Sciatic nerve (tissue), 2 donors: ENCODE data around the gene CHD6. TPM values are rescaled to one million over a fixed set of nuclear protein-coding genes. Genes with fewer than 3 reads are reported as not detected.
"Not testable (repeated sequence)": the region's sequence is repeated elsewhere in the genome, so short reads cannot be mapped to it uniquely, and the experiment has no call there.

Source experiments
- ATAC-seq: fragments of 200-7000 bp; cut with Tn5 transposase; one replicate; pipeline ENCODE4 v1.9.1; 2020; ENCODE audit warnings: mild to moderate bottlenecking, moderate library complexity
- DNase-seq: peaks from one replicate; pipeline ENCODE4 v3.0.0-alpha.2; 2020; ENCODE audit warnings: low spot score
- intact Hi-C: fragments of 100-400 bp; cut with DNase I; formaldehyde crosslinking; loops from one replicate; pipeline ENCODE4 v1.14.2; 2022
- total RNA-seq: library from RNA; stranded (reverse); fragmentation: NEBNext Ultra II Directional; extraction: Animal tissue kit (Norgen Biotek cat#: 25700); gene quantifications from one replicate; pipeline ENCODE4 v1.2.1, GENCODE V29; 2021
- donor health status: DM: no; HTN: no; CAD: no.
- donor health status: DM: no; HTN: no; CAD: no.

Gene CHD6
- total RNA-seq, 1 donor from 2014 or later: 84.3 TPM

DNA sequence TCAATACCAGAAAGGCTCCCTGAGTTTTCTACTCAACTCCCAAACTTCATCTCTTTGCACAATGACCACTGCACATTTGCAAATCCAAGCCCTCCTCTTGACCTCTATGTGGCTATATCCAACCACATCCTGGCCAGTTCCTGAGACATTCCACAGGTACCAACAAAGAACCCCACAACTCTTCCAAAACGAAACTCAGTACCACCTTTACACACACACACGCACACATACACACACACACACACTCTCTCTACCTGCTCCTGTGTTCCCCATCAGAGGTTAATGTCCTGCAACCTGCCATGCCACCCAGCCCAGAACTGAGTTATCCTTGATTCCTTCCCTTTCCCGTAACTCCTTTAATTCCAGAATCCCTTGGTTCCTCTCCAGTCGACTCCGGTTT is 58.5 kb downstream of the CHD6 start:
- intact Hi-C loops: no loop called here
- DNase-seq (no peak), ATAC-seq (no peak)

DNA sequence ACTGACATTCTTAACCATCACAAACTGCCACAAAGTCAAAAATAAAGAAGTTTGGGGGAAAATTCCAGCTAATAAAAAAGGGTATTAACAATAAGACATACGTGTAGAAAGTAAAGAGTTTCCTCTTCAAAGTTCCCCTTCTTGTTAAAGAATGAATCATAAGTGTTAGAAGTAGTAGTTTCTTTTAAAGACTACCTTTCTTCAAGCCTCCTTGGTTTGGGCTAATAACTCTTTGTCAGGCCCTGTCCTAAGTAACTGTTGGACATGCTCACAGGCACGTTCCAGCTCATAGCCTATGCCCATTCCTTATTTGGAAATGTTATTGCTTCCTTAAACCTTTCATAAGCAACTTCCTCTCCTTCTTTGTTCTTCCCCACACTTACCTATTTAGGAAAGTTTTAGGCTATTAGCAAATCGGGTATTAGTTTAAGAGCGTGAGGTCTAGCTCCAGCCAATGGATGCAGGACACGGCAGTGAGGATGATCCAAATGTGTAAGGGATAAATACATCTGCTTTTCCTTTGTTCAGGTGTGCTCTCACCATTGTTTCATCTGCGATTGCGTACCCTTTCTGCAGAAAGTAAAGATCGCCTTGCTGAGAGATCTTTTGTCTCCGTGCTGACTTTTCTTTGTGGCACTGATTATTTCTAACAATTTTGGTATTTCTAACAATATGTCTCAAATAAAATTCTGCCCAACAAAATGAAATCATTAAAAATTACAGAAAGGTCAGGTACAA is 64.9 kb downstream of the CHD6 start:
- intact Hi-C loops: no loop called here
- ATAC-seq (no peak), DNase-seq (no peak)

DNA sequence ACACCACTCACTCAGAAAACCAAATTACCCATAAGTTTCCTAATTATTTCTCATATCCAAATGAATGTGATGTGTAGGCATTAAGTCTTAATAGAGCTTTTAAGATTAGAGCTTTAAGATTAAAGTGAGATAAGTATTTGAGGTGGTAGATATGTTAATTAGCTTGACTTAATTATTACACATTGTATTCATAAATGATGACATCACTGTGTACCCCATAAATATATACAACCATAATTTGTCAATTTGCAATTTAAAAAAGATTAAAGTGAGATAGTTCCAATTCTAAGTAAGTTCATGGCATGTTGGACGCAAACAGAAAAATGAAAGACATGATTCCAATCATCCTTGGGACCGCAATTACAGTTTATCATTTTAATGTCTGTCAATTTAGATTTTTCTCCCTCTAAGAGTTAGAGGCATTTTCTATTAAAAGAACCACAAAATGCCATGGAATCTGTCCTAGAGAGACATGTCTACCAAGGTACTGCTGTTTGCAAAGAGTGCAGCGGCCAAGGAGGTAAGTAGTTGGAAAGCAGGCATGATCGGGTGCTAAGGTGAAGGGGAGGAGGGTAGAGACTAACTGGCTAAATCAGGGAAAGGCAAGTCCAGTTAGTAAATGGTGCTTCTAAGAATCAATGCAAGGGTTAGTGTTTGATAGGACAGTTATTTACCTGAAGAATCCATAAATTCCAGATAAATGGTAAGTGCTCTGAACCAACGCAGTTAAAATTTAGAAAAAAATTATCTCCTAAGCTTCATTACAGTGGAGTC is 65.7 kb downstream of the CHD6 start:
- intact Hi-C loops: no loop called here
- no peak for ATAC-seq
- no peak for DNase-seq

DNA sequence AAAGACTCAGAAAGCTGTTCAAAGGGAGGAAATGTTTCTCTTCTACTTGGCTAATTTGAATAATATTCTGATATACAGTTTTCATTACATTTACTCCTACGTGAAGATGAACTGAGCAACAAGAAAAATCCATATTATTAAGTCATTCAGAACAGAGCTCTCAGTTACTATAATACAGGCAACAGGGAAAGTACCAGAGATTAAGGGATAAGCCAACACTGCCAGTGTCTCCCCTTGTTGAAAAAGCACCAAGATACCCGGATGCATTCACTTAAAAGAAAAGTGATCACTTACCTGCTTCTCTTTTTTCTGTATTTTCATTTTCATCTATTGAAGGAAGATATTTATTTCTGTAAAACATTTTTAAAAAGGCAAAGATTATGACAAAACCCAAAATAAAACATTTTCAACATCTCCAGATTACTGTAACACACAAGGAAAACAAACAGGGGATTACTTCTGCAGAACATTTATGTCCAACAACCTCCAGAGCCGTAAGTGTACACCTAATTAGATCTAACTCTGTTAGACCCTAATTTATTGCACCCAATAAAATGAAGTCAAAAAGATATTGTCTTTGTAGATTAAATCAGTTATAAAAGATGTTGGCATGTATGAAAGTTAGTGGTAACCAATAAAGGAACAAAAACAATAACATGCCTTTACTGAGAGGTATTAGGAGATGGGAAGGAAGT is 67.0 kb downstream of the CHD6 start:
- intact Hi-C loops: no loop called here
- no peak for ATAC-seq
- no peak for DNase-seq

DNA sequence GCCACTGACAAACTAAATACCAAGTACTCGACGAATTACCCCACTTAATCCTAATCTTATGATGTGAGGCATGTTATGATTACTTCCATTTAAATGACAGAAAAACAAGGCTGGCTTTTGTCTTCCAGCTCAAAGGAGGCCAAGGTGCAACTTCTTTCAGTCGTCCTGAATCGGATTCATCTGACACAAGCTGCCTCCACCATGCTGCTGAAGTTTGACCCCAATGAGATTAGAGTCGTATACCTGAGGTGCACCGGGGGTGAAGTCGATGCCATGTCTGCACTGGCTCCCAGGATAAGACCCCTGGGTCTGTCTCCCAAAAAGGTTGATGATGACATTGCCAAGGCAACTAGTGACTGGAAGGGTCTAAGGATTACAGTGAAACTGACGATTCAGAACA is 71.0 kb downstream of the CHD6 start:
- DNase-seq (no peak), ATAC-seq (no peak)
- intact Hi-C loops: no loop called here

DNA sequence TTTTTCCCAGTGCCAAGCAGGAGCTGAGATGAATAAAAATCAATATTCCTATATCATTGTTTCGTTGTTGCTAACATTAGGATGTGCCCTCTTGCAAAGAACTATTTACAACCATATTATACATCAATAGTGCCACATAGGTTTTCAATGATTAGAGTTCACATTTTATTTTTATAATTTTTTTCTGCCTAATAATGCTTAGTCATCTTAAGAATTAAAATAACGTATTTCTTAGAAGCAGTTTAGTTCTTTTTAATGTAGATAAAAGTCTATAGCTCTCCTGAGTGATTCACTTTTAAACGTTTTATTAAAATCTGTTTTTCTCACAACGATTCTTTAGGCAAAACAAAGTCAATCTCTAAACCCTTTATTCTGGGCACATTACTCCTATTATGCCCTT is 71.6 kb downstream of the CHD6 start:
- intact Hi-C loops: no loop called here
- ATAC-seq: no peak
- DNase-seq: no peak

DNA sequence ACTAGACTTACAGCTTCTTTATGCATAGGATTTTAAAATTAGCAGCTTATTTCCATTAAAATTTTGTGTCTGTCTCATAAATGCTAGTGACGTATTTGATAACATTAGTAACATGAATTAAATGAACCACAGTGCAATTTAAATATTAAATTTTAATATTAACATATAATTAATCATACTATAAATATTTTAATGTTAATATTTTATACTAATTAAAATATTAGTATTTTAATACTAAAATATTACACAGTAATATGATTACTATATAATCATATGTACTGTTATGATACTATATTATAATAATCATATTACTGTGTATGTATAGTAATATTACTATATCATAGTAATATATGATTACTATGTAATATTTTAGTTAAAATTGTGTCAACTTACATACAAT is 73.7 kb downstream of the CHD6 start:
- no peak for DNase-seq
- ATAC-seq: no peak
- intact Hi-C loops: no loop called here

DNA sequence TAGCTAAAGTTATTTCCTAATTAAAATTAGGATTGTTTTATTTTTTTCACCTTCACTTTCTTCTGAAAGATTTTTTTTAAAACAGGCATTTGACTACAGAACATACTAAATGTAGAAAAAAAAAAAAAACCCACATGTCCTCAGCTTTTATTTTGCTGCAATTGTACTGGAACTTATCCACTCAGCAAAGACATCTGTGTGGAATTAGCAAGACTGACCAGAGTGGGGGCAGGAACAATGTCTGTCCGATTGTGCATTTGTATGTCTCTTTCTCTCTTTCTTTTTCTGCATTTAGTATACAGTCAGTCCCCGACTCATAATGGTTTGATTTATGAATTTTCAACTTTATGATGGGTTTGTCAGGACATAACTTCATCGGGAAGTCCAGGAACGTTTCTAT is 77.3 kb downstream of the CHD6 start:
- intact Hi-C loops: no loop called here
- DNase-seq (no peak), ATAC-seq (peak; percentile 81)

DNA sequence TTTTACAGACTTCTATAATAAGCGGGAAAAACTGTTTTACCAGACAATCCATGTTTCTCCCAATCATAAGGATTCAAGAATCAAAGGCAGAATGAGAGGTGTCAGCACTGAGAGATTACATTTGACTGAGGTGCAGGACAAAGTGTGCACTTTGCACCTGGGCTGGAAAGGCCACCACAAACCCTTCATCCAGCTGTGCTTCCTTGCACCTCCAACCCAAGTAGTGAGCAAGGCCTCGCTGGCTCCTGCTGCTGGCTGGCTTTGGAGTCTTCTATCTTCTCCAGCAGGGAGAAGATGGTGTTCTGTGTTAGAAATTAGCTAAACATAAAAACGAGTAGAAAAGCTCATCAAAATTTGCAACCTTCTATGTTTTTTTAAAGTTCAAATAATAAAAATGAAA is 77.7 kb downstream of the CHD6 start:
- no peak for ATAC-seq
- DNase-seq: no peak
- intact Hi-C loops: no loop called here

DNA sequence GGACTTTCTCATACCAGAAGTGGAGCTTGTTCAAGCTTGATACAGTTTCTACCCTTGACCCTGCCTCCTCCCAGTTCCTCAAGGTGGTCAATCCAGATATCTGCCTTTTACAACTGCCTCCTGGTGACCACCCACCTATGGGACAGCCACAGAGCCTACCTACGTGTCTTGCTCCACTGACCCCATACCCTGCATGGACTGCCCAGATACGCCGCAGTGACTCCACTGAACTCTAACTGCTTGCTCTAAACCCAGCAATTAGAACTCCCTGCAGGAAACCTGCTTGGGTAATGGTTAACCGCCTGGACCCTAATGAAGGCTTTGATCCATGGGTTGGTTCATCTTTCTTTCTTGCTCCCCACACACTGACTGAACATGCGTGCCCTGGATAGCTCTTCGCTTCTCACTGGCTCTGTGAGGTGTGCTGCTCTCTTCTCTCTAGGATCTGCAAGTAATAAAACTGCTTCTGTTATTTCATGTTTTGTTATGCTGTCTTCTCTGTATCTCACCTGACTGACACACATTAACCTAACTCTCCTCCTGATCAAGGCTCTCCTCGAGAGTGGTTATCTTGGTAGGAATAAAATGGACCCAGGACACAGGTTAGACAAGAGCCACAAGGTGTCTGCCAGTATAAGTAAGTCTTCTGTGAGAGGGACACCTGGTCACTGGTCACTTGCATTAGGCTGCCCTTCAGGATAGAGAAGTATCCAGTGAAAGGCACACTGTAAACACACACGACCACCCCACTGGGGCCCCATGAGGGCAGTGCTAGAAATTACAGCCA is 79.2 kb downstream of the CHD6 start:
- ATAC-seq (no peak), DNase-seq (no peak)
- intact Hi-C loops: no loop called here

DNA sequence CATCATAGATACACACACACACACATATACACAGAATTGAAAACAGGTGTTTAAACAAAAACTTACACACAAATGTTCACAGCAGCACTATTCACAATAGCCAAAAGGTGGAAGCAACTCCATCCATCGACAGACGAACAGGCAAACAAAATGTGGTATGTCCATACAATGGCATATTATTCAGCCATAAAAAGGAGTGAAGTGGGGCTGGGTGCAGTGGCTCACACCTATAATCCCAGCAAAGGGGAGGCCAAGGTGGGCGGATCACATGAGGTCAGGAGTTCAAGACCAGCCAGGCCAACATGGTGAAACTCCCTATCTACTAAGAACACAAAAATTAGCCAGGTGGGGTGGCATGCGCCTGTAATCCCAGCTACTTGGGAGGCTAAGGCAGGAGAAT is 80.3 kb downstream of the CHD6 start:
- ATAC-seq (no peak), DNase-seq (no peak)
- intact Hi-C loops: no loop called here

DNA sequence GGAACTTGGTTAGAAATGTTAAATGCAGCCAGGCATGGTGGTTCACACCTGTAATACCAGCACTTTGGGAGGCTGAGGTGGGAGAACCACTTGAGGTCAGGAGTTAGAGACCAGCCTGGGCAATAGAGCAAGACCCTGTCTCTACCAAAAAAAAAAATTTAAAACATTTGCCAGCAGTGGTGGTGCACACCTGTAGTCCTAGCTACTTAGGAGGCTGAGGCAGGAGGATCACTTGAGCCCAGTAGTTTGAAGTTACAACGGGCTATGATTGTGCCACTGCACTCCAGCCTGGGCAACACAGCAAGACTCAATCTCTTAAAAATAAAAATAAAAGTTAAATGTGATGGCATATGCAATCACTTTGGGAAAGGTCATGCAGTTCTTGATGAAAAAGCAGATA is 82.6 kb downstream of the CHD6 start:
- intact Hi-C loops, ATAC-seq, DNase-seq: not testable (repeated sequence)

DNA sequence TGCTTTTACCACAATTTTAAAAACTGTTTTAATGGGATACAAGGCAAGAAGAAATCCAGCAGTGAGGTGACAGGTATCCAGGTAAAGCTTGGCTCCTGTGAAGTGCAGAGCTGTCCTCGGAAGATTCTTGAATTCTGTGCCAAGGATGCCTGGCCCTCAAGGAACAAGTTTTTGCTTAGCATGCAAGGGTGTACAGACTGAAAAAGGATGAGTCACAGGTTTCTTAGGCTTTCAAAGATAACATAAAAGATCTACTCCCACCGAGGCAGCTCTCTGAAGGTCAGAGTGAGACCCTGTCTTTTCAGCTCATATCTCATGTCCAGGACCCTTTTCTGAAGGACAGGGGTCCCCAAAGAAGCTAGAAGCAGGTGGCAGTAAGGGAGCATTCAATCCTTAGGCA is 83.3 kb downstream of the CHD6 start:
- intact Hi-C loops: no loop called here
- DNase-seq (no peak), ATAC-seq (no peak)

DNA sequence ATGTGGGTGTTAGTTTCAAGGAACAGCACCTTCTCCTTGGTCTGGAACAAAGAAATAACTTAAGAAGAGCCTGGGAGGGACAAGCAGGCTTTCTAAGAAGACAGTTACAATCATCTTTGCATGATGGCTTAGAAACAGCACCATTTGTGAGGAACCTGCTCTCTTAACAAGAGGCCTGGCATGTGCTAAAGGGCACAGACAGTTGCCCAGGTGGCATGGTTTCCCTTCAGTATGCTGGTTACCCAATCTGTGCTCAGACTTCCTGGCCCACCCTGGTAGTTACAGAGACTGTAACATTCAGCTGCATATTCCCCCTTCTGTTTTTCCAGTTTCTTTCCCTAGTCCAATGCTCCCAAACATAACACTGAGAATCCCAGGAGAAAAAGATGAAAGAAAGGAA is 84.0 kb downstream of the CHD6 start:
- no peak for DNase-seq
- intact Hi-C loops: no loop called here
- no peak for ATAC-seq

DNA sequence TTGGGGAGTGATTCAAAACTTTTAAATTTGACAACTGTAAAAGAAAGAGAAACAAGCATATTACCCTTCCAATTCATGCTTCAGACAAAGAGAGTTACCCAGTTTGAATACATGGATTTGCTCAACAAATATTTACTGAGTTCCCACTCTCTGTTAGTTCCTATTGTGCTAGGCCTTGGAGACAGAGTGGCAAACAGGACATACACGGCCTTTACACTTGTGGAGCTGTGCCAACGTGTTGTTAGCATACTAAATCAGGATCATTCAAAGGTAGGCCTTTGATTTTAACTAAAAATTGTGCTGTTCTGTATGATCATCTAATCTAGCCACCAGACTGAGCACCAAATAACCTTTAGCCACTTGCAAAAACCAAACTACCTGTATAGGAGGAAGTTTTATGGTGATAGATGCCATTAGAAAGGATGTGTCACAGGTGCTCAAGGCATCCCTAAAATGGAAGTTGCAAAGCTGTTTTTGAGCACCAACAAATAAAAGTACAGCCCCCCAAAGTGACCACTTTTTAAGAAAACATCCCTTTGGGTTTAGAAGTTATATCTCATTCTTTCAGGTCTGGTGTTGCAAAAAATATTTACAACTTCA is 84.5 kb downstream of the CHD6 start:
- ATAC-seq: no peak
- intact Hi-C loops: no loop called here

DNA sequence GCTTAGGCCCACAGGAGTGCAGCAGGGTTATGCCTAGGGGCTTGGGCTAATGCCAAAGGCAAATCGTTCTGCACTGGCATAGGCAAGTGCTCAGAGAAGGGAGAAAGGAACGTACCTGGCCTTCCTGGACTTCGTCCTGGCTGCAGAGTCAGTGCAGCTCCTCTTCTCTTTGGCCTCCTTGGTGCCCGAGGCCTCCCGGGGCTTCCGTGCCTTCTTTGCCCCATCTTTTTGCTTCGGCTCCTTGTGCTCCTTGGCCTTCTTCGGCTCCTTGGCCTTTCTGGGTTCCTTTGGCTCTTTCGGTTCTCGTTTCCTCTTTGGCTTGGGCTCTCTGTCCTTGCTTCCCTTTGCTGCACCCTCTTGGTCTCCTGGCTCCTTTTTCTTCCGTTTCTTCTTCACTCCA is 85.2 kb downstream of the CHD6 start:
- intact Hi-C loops: no loop called here
- DNase-seq (no peak), ATAC-seq (no peak)

More for the DNA sequence above, 84.5 kb downstream of the CHD6 start:
- no peak for DNase-seq

DNA sequence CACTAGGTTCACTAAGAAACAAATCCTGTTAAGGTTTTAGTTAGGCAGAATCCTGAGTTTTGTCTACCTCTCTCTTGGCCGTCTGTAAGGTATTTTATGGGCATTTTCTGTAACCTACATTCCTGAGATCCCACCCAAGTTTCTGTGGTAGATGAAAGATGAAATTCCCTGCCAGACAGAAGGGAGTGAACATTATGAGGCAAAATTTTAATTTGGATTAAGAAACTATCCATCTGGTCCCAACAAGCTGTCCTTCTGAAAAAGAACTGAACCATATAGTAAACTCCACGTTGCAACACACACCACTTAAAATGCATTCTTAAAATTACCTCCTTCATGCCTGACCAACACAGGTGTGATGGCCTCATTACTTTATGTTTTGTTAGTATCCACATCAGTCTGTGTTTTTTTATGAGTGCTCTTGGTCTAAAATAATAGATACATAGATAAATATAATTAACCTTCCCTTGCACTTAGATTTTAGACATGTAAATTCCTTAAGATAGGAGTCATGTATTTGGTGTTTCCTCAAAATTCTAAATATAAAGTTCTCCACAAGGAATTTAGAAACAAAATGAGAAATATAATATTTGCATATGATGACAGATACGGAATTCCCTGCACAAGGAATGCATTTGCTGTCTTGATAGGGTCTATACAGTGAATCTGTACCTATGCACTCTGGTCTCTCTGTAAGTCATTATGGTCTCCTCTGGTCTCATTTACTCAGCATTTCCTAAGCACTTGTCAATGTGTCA is 86.5 kb downstream of the CHD6 start:
- intact Hi-C loops: no loop called here
- no peak for DNase-seq
- no peak for ATAC-seq

DNA sequence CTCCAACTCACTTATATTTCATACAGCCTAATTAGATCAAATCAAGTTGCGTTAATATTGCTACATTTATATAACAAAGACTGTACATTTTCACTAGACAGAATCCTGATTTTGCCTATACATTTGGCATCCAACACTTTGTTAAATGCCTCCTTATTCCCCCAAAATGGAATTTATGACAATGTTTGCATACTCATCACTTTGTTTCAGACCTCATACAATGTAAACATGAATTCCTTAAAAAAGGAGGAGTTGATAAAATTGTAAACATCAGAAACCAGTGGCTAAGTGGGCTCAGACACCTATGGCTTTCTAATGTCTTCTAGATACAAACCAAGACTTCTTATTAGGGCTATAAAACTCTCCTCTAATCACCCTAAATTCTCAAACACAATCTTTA is 87.3 kb downstream of the CHD6 start:
- intact Hi-C loops: no loop called here
- DNase-seq: no peak
- no peak for ATAC-seq
